Hepatocyte (in vitro differentiated cells): ENCODE results near the gene IPPK.

Experiments
- EZH2 ChIP-seq: fragments of 200-600 bp; sonication (generic); IDR thresholded peaks from 2 replicates; pipeline ENCODE4 v1.6.1; 2016; ENCODE audit warnings: antibody characterized with exemption, mild to moderate bottlenecking, borderline replicate concordance
- TF ChIP-seq, protein P1 (sequence below): fragments of 200-600 bp; sonication (generic); IDR thresholded peaks from 2 replicates; pipeline ENCODE4 v1.5.1; 2016; ENCODE audit warnings: antibody characterized with exemption, mild to moderate bottlenecking; ENCODE audit not compliant: poor library complexity

GRCh38 chr9:92669890-92670708, at the start of gene IPPK:
- TF ChIP-seq, protein P1, sequence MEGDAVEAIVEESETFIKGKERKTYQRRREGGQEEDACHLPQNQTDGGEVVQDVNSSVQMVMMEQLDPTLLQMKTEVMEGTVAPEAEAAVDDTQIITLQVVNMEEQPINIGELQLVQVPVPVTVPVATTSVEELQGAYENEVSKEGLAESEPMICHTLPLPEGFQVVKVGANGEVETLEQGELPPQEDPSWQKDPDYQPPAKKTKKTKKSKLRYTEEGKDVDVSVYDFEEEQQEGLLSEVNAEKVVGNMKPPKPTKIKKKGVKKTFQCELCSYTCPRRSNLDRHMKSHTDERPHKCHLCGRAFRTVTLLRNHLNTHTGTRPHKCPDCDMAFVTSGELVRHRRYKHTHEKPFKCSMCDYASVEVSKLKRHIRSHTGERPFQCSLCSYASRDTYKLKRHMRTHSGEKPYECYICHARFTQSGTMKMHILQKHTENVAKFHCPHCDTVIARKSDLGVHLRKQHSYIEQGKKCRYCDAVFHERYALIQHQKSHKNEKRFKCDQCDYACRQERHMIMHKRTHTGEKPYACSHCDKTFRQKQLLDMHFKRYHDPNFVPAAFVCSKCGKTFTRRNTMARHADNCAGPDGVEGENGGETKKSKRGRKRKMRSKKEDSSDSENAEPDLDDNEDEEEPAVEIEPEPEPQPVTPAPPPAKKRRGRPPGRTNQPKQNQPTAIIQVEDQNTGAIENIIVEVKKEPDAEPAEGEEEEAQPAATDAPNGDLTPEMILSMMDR = no peak
- no peak for TF ChIP-seq EZH2
